NK-92 treated with Interleukin-12 subunit alpha and Interleukin-12 subunit beta, amount 100 ng/mL, for 24 hours (cell line): ENCODE measurements around the gene ELFN1.
"Not testable (repeated sequence)": the region's sequence is repeated elsewhere in the genome, so short reads cannot be mapped to it uniquely, and the experiment has no call there.

Source experiments
- DNase-seq: peaks from one replicate; lab custom pipeline; 2025; lab: John Stamatoyannopoulos, UW

The ELFN1 gene

DNA sequence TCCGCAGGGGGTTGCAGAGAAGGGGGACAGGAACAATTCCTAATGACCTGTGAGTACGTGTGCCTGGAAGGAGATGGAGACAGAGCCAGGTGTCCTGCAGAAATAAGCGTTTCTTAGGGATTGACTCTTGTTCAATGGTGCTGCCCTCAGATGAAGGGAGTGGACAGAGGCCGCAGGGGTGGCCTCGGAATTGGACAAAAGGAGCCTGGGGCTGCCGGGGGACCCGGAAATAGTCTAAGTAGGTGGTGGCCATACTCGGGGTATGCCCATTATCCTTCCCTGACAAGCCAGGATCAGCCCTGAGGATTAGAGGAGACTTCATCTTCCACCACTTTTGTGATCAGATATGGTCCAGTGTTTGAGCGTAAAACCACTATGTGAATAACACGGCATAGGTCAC lies 39.2 kb downstream of the ELFN1 start:
- DNase-seq, result no peak

- no peak for DNase-seq
These were observed 39.8 kb downstream of the ELFN1 start for GRCh38 chr7:1709900-1710299.

- no peak for DNase-seq
These were observed 40.9 kb downstream of the ELFN1 start for GRCh38 chr7:1710936-1711335.

- no peak for DNase-seq
These were observed 42.9 kb downstream of the ELFN1 start for GRCh38 chr7:1712907-1713501.

DNA sequence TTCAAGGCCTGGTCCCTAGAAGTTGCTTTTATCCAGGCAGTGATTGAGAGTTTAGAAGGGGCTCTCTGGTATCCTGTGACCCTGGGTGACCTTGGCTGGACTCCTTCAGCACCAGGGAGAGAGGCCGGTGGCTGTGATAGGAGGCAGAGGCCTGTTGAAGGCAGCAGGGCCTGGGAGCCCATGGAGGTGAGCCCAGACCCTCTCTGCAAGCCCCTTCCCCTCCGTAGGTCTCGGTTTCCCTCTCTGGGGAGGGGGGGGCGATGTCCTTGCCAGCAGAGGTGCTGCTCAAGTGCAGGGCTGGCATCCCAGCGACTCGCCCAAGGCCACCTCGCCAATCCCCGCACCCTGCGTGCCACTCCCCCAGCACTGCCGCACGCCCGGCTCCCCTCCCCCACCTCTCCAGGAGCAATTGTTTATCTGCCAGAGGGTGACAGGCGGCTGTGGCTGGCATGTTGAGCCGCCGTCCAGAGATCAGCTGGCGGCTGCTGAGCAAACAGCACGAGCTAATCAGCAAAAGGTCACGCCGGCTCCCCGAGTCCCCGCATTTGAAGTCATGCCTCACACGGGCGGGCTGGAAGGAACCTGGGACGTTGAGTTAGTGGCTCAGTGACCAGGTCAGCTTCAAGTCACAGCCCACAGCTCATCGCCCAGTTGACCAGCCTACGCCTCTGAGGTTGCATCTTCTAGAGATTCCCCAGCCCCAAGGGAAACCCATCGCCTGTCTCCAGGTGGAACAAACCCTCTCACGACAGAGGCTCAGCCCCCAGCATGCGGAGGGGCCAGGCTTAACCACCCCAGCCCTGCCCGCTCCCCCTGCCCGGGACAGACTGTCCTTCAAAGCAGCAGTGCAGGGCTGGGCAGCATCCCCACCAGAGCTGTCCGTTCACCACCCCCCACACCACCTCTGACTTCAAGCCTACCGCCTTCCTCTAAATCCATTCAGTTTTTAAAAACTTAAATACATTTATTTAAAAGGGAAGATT lies 43.7 kb downstream of the ELFN1 start:
- no peak for DNase-seq

GRCh38 chr7:1714583-1715330 lies 44.7 kb downstream of the ELFN1 start:
- DNase-seq, result no peak

DNA sequence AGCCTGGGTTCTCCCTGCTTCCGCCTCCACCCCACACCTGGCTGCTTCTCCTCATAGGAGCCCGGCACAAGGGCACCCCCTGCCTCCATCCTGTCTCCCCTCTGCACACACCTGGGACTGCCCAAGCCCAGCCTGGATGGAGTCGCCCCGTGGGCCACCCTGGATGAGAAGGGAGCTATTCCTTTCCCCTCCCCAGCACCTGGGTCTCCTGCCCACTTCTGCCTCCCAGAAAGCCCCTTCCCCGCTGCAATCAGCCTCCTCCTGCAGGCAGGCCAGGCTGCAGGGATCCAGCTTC lies 45.2 kb downstream of the ELFN1 start:
- DNase-seq, result no peak

GRCh38 chr7:1715671-1716074 lies 45.6 kb downstream of the ELFN1 start:
- no peak for DNase-seq

DNA sequence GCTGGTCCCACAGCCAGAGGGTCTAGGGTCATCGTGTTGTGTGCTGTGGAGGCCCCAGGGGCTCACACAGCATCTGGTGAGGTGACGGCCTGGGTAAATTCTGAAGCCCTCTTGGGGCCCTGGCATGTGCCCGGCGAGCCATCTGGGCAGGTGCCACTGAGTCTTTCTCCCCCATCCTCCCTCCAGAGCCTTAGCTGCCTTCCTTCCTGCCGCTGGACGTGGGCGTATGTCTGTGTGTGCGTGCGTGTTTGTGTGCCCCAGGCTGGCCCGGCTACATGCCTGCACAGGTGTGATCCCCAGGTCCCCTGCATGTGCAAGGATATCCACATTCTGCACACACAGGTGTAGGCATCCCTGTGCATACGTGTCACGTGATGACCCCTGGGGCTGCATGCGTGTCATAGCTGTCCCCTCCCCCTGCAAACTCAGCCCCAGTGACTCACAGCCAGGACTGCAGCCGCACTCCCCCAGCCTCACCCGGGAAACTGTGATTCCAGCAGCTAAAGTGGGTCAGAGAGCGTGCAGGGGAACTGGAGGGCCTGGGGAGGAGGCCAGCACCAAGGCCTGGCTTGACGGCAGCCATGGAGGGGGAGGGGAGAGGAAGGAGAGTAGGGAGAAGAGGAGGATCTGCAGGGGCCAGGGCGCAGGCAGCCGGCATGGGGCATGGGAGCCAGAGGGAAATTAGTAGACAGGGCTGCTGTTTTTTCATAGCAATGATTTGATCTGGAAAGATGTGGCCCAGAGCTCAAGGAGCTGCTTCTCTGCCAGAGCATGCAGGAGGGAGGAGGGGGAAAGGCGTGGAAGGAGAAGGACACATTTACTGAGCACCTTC lies 46.4 kb downstream of the ELFN1 start:
- DNase-seq, result no peak

DNA sequence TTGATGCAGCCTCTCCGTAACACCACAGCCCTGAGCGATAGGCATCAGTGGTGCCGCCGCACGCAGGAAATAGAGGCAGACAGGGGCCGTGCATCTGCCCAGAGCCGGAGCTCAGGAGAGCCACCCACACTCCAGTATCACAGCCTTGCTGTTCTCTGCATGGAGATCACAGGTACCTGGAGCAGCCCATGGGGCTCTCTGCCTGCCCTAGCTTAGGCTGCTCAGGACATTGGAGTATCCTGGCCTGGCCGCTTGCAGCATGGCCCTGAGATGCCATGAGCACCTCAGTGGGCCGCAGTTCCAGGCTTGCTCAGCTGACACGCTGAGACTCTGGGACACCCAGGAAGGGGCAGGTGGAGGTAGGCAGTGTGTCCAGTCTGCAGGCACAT lies 47.0 kb downstream of the ELFN1 start:
- DNase-seq, result no peak

- no peak for DNase-seq
These were observed 48.0 kb downstream of the ELFN1 start for GRCh38 chr7:1717903-1718676.

- not testable (repeated sequence) for DNase-seq
These were observed 48.8 kb downstream of the ELFN1 start for GRCh38 chr7:1718850-1719249.

- not testable (repeated sequence) for DNase-seq
These were observed 49.2 kb downstream of the ELFN1 start for GRCh38 chr7:1719256-1719655.

GRCh38 chr7:1719913-1720312 lies 49.8 kb downstream of the ELFN1 start:
- DNase-seq, result no peak

DNA sequence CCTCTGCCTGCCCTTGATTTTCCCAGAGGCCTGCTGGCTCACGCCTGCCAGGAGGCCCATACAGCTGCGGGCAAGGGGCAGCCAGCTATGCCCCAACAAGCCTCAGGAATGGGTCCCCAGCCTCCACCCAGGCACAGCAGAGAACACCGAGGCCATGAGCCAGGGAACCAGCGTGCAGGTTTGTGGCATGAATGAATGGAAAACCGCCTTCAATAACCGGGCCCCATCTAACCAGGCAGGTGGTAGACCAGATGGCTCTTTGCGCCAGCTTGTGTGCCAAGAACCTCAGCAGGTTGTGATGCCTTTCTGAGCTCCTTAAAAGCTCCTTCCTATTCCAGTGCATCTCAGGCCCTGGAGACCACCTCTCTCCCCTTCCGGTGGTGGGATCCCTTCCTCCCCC lies 50.2 kb downstream of the ELFN1 start:
- DNase-seq, result no peak

DNA sequence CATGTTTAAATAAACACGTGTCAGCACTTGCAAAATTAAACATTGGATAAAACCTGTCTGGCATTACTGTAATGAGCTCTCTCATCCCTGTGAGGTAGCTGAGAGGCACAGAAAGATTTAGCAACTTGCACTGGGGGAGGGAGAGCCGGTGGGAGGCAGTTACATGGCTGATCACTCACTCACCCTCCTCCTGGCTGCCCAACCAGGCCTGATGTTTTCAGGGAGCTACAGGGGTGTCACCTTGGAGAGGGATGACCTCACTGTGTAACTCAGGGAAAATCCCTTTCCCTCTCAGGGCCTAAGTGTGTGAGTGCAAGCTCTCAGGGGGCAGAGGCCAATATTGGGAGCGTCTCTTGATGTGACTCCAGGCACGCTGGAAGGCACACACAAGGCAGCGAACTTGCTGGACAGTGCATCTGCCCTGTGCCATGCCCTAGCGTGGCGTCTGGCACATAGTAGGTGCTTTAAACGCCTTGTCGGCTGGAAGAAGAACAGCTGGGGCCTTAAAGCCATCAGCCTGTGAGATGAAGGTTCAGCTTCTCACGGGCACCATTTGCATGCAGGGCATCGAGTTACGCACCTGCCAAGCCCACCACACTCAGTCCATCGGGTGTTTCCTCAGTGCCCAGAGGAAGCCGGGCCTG lies 51.1 kb downstream of the ELFN1 start:
- DNase-seq, result no peak

GRCh38 chr7:1723254-1723653 lies 53.2 kb downstream of the ELFN1 start:
- no peak for DNase-seq

GRCh38 chr7:1724118-1724910 lies 54.2 kb downstream of the ELFN1 start:
- DNase-seq, result no peak

DNA sequence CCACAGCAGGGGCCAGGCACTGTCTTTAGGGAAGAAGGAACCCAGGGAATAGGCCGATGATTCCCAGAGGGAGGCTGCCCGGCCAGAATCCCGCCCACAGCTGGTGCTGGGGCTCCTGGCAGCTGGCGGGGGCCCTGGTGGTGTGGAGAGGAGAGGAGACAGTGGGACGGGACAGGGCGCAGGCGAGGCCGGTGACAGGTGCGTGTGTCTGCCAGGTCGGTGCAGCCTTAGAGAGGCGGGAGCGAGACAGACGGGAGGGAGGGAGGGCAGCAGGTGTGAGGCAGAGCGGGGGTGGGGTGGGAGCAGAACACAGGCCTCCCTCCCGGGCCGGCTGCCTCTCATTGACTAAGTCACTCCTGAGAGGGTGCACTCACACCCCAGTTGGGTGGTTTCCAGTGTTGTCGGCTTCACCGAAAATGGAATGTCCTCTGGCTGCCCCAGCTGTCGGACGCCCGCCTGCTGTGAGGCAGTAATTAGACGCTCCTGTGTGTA lies 55.2 kb downstream of the ELFN1 start:
- no peak for DNase-seq
